BLaER1 treated with 17β-estradiol and CSF1 and Interleukin-3, amounts not matched to agents 10 nM and 100 nM (cell line): Measurements from ENCODE around the gene BTNL8.
A peak's percentile ranks its signal among the peaks of the same experiment; 100 is the strongest.

ENCODE experiments used
- H3K27ac ChIP-seq, 11 experiments: shearing (Covaris generic); formaldehyde crosslinking; 2 replicates each; pipeline ENCODE4 v1.8.1; 2022
- H3K27me3 ChIP-seq, 11 experiments: shearing (Covaris generic); formaldehyde crosslinking; 2 replicates each; pipeline ENCODE4 v1.8.1; 2022
- H3K36me3 ChIP-seq, 11 experiments: shearing (Covaris generic); formaldehyde crosslinking; 2 replicates each; pipeline ENCODE4 v1.8.1; 2022
- H3K4me1 ChIP-seq, 10 experiments: shearing (Covaris generic); formaldehyde crosslinking; 2 replicates each; pipeline ENCODE4 v1.8.1; 2022
- H3K4me2 ChIP-seq, 11 experiments: shearing (Covaris generic); formaldehyde crosslinking; 2 replicates each; pipeline ENCODE4 v1.8.1; 2022
- H3K4me3 ChIP-seq, 10 experiments: shearing (Covaris generic); formaldehyde crosslinking; 2 replicates each; pipeline ENCODE4 v1.8.1; 2022
- H3K9ac ChIP-seq, 11 experiments: shearing (Covaris generic); formaldehyde crosslinking; 2 replicates each; pipeline ENCODE4 v1.8.1; 2022
- H3K9me3 ChIP-seq, 11 experiments: shearing (Covaris generic); formaldehyde crosslinking; replicated peaks in 1 of 11; 2 replicates each; pipeline ENCODE4 v1.8.1; 2022
- H4K20me1 ChIP-seq, 11 experiments: shearing (Covaris generic); formaldehyde crosslinking; 2 replicates each; pipeline ENCODE4 v1.8.1; 2022
- Cebpa-rat ChIP-seq, 11 experiments: shearing (Covaris generic); IDR thresholded peaks; 2 replicates each; pipeline ENCODE4 v1.8.1; 2022

Gene BTNL8

GRCh38 chr5:180860887-180861822 is 37.8 kb upstream of the BTNL8 start, which contains the start of gene ZFP62:
Gene ZFP62, minus strand, starts transcription at chr5:180861276. Its CDS starts 57 bp downstream, at chr5:180861219.
- Histone ChIP-seq H3K9ac (peak within 1 kb of the TSS; percentile 90 to 95 (median 92)), H3K4me3 (peak within 1 kb of the TSS; percentile 72 to 97 (median 90)), H3K36me3 (peaks cover 3 to 18% (median 8%) of the 10 kb centered on the region in 11 experiments; a peak in 15 of 22 replicates), H3K27ac (peak within 1 kb of the TSS; percentile 86 to 96 (median 94)), H3K9me3 (no peaks in the 10 kb centered on the region), H4K20me1 (no peaks in the 10 kb centered on the region), H3K4me1 (peaks cover 0 to 32% (median 14%) of the 10 kb centered on the region in 10 experiments; a peak in 19 of 20 replicates), H3K4me2 (peak within 1 kb of the TSS; percentile 89 to 95 (median 93)), H3K27me3 (no peaks in the 10 kb centered on the region)
- TF ChIP-seq Cebpa-rat (IDR thresholded peaks at IDR 0.05): no peak

- no peak overlapping the region for H3K4me3 ChIP-seq
- no peaks in the 10 kb centered on the region for H3K9me3 ChIP-seq
- no peak overlapping the region for H3K4me2 ChIP-seq
- H3K36me3 ChIP-seq: peaks cover 0 to 12% (median 4%) of the 10 kb centered on the region in 11 experiments; a peak in 5 of 22 replicates
- H3K9ac ChIP-seq: no peak overlapping the region
- H3K27ac ChIP-seq: no peak overlapping the region
- H3K27me3 ChIP-seq: no peaks in the 10 kb centered on the region
- peaks cover 0 to 32% (median 14%) of the 10 kb centered on the region in 10 experiments; a peak in 19 of 20 replicates for H3K4me1 ChIP-seq
- H4K20me1 ChIP-seq: no peaks in the 10 kb centered on the region
- TF ChIP-seq Cebpa-rat (IDR thresholded peaks at IDR 0.05): no peak
These were observed 36.3 kb upstream of the BTNL8 start for GRCh38 chr5:180862645-180863044.

- Histone ChIP-seq H3K27ac (no peak overlapping the region), H3K4me1 (peaks cover 0 to 15% (median 4%) of the 10 kb centered on the region in 10 experiments; a peak in 5 of 20 replicates), H4K20me1 (no peaks in the 10 kb centered on the region), H3K36me3 (no peaks in the 10 kb centered on the region), H3K4me3 (no peak overlapping the region), H3K27me3 (no peaks in the 10 kb centered on the region), H3K4me2 (no peak overlapping the region), H3K9me3 (no peaks in the 10 kb centered on the region), H3K9ac (no peak overlapping the region)
- TF ChIP-seq Cebpa-rat (IDR thresholded peaks at IDR 0.05): no peak
These were observed 32.8 kb upstream of the BTNL8 start for GRCh38 chr5:180865981-180866695.

- H3K27me3 ChIP-seq: no peaks in the 10 kb centered on the region
- H4K20me1 ChIP-seq: no peaks in the 10 kb centered on the region
- H3K4me3 ChIP-seq: no peak overlapping the region
- H3K4me2 ChIP-seq: no peak overlapping the region
- no peak overlapping the region for H3K9ac ChIP-seq
- TF ChIP-seq Cebpa-rat (IDR thresholded peaks at IDR 0.05): no peak
- no peaks in the 10 kb centered on the region for H3K36me3 ChIP-seq
- H3K9me3 ChIP-seq: no peaks in the 10 kb centered on the region
- no peak overlapping the region for H3K27ac ChIP-seq
- peaks cover 0 to 10% (median 0%) of the 10 kb centered on the region in 10 experiments; a peak in 3 of 20 replicates for H3K4me1 ChIP-seq
These were observed 32.0 kb upstream of the BTNL8 start for GRCh38 chr5:180866985-180867384.

- Histone ChIP-seq H3K9me3 (no peaks in the 10 kb centered on the region), H3K27ac (no peak overlapping the region), H3K4me2 (no peak overlapping the region), H3K4me3 (no peak overlapping the region), H3K9ac (no peak overlapping the region), H3K27me3 (no peaks in the 10 kb centered on the region), H3K4me1 (peaks cover 0 to 17% (median 11%) of the 10 kb centered on the region in 10 experiments; a peak in 13 of 20 replicates), H3K36me3 (no peaks in the 10 kb centered on the region), H4K20me1 (no peaks in the 10 kb centered on the region)
- no peak for TF ChIP-seq Cebpa-rat (IDR thresholded peaks at IDR 0.05)
These were observed 30.0 kb upstream of the BTNL8 start for GRCh38 chr5:180868960-180869359.

- H3K36me3 ChIP-seq: no peaks in the 10 kb centered on the region
- H3K27me3 ChIP-seq: no peaks in the 10 kb centered on the region
- H3K4me3 ChIP-seq: no peak overlapping the region
- no peaks in the 10 kb centered on the region for H3K9me3 ChIP-seq
- no peak overlapping the region for H3K27ac ChIP-seq
- no peaks in the 10 kb centered on the region for H4K20me1 ChIP-seq
- no peak overlapping the region for H3K9ac ChIP-seq
- H3K4me2 ChIP-seq: no peak overlapping the region
- H3K4me1 ChIP-seq: peaks cover 0 to 23% (median 17%) of the 10 kb centered on the region in 10 experiments; a peak in 13 of 20 replicates
- TF ChIP-seq Cebpa-rat (IDR thresholded peaks at IDR 0.05): no peak
These were observed 29.4 kb upstream of the BTNL8 start for GRCh38 chr5:180869587-180869986.

GRCh38 chr5:180870276-180871068 is 28.5 kb upstream of the BTNL8 start:
- Histone ChIP-seq H3K4me1 (peaks cover 0 to 29% (median 19%) of the 10 kb centered on the region in 10 experiments; a peak in 13 of 20 replicates), H3K36me3 (no peaks in the 10 kb centered on the region), H4K20me1 (no peaks in the 10 kb centered on the region), H3K27me3 (no peaks in the 10 kb centered on the region), H3K4me3 (no peak overlapping the region), H3K9me3 (no peaks in the 10 kb centered on the region), H3K9ac (no peak overlapping the region), H3K4me2 (no peak overlapping the region), H3K27ac (no peak overlapping the region)
- no peak for TF ChIP-seq Cebpa-rat (IDR thresholded peaks at IDR 0.05)

- H3K9me3 ChIP-seq: no peaks in the 10 kb centered on the region
- H3K4me1 ChIP-seq: peaks cover 0 to 29% (median 19%) of the 10 kb centered on the region in 10 experiments; a peak in 13 of 20 replicates
These were observed 26.5 kb upstream of the BTNL8 start for GRCh38 chr5:180872419-180872818.

More at GRCh38 chr5:180872419-180872818, 26.5 kb upstream of the BTNL8 start:
- Histone ChIP-seq H3K9ac (no peak overlapping the region), H3K27ac (peak overlapping the region in 1 of 11 experiments; percentile 62; a peak in 1 of 22 replicates), H3K4me2 (peak overlapping the region in 6 of 11 experiments; percentile 43 to 80 (median 60); a peak in 5 of 22 replicates), H3K27me3 (no peaks in the 10 kb centered on the region), H4K20me1 (no peaks in the 10 kb centered on the region), H3K36me3 (no peaks in the 10 kb centered on the region), H3K4me3 (no peak overlapping the region)
- TF ChIP-seq Cebpa-rat (IDR thresholded peaks at IDR 0.05): no peak
